T-helper 9 cell (primary cell): ENCODE data around the gene HOXC13.

Experiments
- DNase-seq: peaks from one replicate; pipeline ENCODE4 v3.0.0-alpha.2; 2020

HOXC13 gene

GRCh38 chr12:53982648-53983567 lies 44.3 kb downstream of the HOXC13 start:
- no peak for DNase-seq

GRCh38 chr12:53983568-53983949 lies 44.9 kb downstream of the HOXC13 start:
- no peak for DNase-seq

GRCh38 chr12:53983950-53984572 lies 45.4 kb downstream of the HOXC13 start:
- no peak for DNase-seq

GRCh38 chr12:53984901-53985691 lies 46.5 kb downstream of the HOXC13 start, which contains the start of gene HOXC10:
Gene HOXC10, plus strand, starts transcription at chr12:53985146. Its CDS starts 114 bp downstream, at chr12:53985260.
- peak; percentile 54 for DNase-seq

- no peak for DNase-seq
These were observed 47.0 kb downstream of the HOXC13 start for GRCh38 chr12:53985692-53985993.

GRCh38 chr12:53985994-53986685 lies 47.5 kb downstream of the HOXC13 start:
- no peak for DNase-seq

GRCh38 chr12:53986686-53987483 lies 48.3 kb downstream of the HOXC13 start:
- DNase-seq, result no peak

GRCh38 chr12:53987787-53988230 lies 49.2 kb downstream of the HOXC13 start:
- DNase-seq, result no peak

- DNase-seq, result no peak
These were observed 50.1 kb downstream of the HOXC13 start for GRCh38 chr12:53988541-53989226.

GRCh38 chr12:53989227-53990113 lies 50.8 kb downstream of the HOXC13 start:
- no peak for DNase-seq

GRCh38 chr12:53990311-53991076 lies 51.9 kb downstream of the HOXC13 start:
- DNase-seq, result no peak

GRCh38 chr12:53991077-53991460 lies 52.4 kb downstream of the HOXC13 start:
- no peak for DNase-seq

- DNase-seq, result no peak
These were observed 53.8 kb downstream of the HOXC13 start for GRCh38 chr12:53992377-53992889.

GRCh38 chr12:53993162-53994008 lies 54.8 kb downstream of the HOXC13 start:
- DNase-seq, result no peak

- DNase-seq, result no peak
These were observed 55.3 kb downstream of the HOXC13 start for GRCh38 chr12:53994009-53994263.

- DNase-seq, result no peak
These were observed 55.8 kb downstream of the HOXC13 start for GRCh38 chr12:53994264-53995001.

- no peak for DNase-seq
These were observed 56.4 kb downstream of the HOXC13 start for GRCh38 chr12:53995002-53995377.
